Glutamatergic neuron (in vitro differentiated cells): ENCODE measurements around the gene NFKBIL1. TPM values are rescaled to one million over a fixed set of nuclear protein-coding genes. Genes with fewer than 3 reads are reported as not detected.

Source experiments
- DNase-seq: peaks from one replicate; pipeline ENCODE4 v3.0.0; 2022
- H3K27ac Mint-ChIP-seq: one replicate; pipeline ENCODE4 v1.8.0; 2020; ENCODE audit warnings: mild to moderate bottlenecking, mixed read lengths, inconsistent platforms; ENCODE audit not compliant: unreplicated experiment
- H3K27me3 Mint-ChIP-seq: one replicate; pipeline ENCODE4 v1.8.0; 2020; ENCODE audit warnings: mild to moderate bottlenecking, moderate library complexity, mixed read lengths, inconsistent platforms; ENCODE audit not compliant: unreplicated experiment
- H3K36me3 Mint-ChIP-seq: one replicate; pipeline ENCODE4 v1.8.0; 2020; ENCODE audit warnings: mild to moderate bottlenecking, mixed read lengths, inconsistent platforms; ENCODE audit not compliant: unreplicated experiment
- H3K4me1 Mint-ChIP-seq: one replicate; pipeline ENCODE4 v1.8.0; 2020; ENCODE audit warnings: mild to moderate bottlenecking, low read depth, mixed read lengths, inconsistent platforms; ENCODE audit not compliant: unreplicated experiment
- H3K4me3 Mint-ChIP-seq: one replicate; pipeline ENCODE4 v1.8.0; 2020; ENCODE audit warnings: mild to moderate bottlenecking, mixed read lengths, inconsistent platforms; ENCODE audit not compliant: unreplicated experiment
- H3K9me3 Mint-ChIP-seq: one replicate; pipeline ENCODE4 v1.8.0; 2020; ENCODE audit warnings: mild to moderate bottlenecking, moderate library complexity, mixed read lengths, inconsistent platforms; ENCODE audit not compliant: unreplicated experiment
- CTCF ChIP-seq: fragments of 200-600 bp; sonication (generic); IDR thresholded peaks from one replicate; pipeline ENCODE4 v1.5.0; 2021; ENCODE audit not compliant: partially characterized antibody, unreplicated experiment
- total RNA-seq: library from RNA; stranded (reverse); fragmentation: NEBNext Ultra II Directional; extraction: Animal tissue kit (Norgen Biotek cat#: 25700); gene quantifications from one replicate; pipeline ENCODE4 v1.2.1, GENCODE V29; 2021; ENCODE audit not compliant: unreplicated experiment

NFKBIL1 gene
- total RNA-seq, 1 donor from 2014 or later = 29.8 TPM

DNA sequence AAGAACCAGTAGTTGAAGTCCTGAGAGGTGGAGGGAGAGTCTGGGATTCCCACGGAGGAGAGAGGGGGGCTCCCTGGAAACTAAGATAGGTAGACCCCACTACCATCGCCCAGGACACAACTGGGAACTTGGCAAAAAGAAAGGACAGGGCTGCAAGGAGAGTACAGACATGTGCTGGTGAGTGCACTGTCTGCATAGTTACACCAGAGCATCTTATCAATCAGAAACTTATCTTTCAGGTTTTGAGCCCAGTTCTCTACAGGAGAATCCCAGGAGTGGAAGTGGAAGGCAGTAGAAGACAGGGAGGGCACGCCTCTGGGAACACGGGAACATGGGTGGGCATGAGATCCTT, 12.2 kb downstream of the NFKBIL1 start:
- TF ChIP-seq CTCF = no peak
- peaks cover 4% of the 10 kb centered on the region for H3K4me1 Mint-ChIP-seq
- peaks cover 4% of the 10 kb centered on the region for H3K36me3 Mint-ChIP-seq
- H3K4me3 Mint-ChIP-seq = peak overlapping the region; percentile 5
- H3K9me3 Mint-ChIP-seq = peaks cover 6% of the 10 kb centered on the region
- no peak for DNase-seq
- H3K27ac Mint-ChIP-seq = no peak overlapping the region
- H3K27me3 Mint-ChIP-seq = peaks cover 3% of the 10 kb centered on the region

- H3K4me3 Mint-ChIP-seq = peak overlapping the region; percentile 5
- peaks cover 4% of the 10 kb centered on the region for H3K4me1 Mint-ChIP-seq
- H3K36me3 Mint-ChIP-seq = peaks cover 4% of the 10 kb centered on the region
- no peak for DNase-seq
- no peak overlapping the region for H3K27ac Mint-ChIP-seq
- H3K9me3 Mint-ChIP-seq = peaks cover 6% of the 10 kb centered on the region
- H3K27me3 Mint-ChIP-seq = peaks cover 3% of the 10 kb centered on the region
- no peak for TF ChIP-seq CTCF
These were observed 12.7 kb downstream of the NFKBIL1 start for GRCh38 chr6:31559958-31560696.

- peaks cover 6% of the 10 kb centered on the region for H3K9me3 Mint-ChIP-seq
- DNase-seq = no peak
- TF ChIP-seq CTCF = no peak
- H3K27me3 Mint-ChIP-seq = peaks cover 3% of the 10 kb centered on the region
- H3K36me3 Mint-ChIP-seq = peaks cover 4% of the 10 kb centered on the region
- H3K4me1 Mint-ChIP-seq = peaks cover 4% of the 10 kb centered on the region
- no peak overlapping the region for H3K4me3 Mint-ChIP-seq
- no peak overlapping the region for H3K27ac Mint-ChIP-seq
These were observed 13.3 kb downstream of the NFKBIL1 start for GRCh38 chr6:31560697-31561058.

DNA sequence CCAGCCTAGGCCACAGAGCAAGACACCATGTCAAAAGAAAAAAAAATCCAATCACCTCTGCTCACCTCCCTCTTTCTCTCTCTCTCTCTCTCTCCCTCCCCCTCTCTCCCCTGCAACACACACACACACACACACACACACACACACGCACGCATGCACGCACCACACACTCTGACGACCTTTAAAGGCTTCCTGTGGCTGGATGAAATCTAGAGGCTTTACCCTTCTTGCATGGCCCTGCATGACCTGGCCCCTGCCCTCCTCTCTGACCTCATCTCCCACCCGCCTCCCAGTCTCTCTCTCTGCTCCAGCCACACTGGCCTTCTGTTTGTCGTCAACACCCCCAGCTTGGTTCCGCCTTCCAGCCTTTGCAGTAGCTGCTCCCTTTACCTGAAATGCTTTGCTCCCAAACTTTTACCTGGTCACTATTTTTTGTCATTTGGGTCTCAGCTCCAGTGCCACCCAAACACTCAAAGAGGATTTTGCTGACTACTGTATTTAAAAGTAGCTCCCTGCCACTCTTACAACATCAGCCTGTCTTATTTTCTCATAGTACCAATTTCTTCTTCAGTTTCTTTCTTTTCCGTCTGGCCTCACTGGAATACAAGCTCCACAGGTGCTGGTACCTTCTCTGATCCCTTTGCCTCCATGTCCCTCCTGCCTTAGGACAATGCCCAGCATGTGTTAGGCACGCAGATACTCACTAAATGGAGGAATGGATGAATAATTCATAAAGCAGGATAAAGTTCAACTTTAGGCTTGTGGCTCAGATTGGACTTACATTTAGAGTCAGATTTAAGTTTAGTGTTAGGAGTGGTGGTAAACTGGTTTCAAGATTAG, 20.3 kb downstream of the NFKBIL1 start:
- TF ChIP-seq CTCF = no peak
- no peak overlapping the region for H3K27ac Mint-ChIP-seq
- H3K9me3 Mint-ChIP-seq = peaks cover 5% of the 10 kb centered on the region
- H3K4me3 Mint-ChIP-seq = no peak overlapping the region
- H3K36me3 Mint-ChIP-seq = no peaks in the 10 kb centered on the region
- H3K27me3 Mint-ChIP-seq = peaks cover 4% of the 10 kb centered on the region
- H3K4me1 Mint-ChIP-seq = no peaks in the 10 kb centered on the region
- DNase-seq = no peak

GRCh38 chr6:31568537-31568961, 21.1 kb downstream of the NFKBIL1 start:
- no peaks in the 10 kb centered on the region for H3K36me3 Mint-ChIP-seq
- H3K27me3 Mint-ChIP-seq = peaks cover 7% of the 10 kb centered on the region
- H3K9me3 Mint-ChIP-seq = peaks cover 4% of the 10 kb centered on the region

More at GRCh38 chr6:31568537-31568961, 21.1 kb downstream of the NFKBIL1 start:
- TF ChIP-seq CTCF = no peak
- H3K4me1 Mint-ChIP-seq = no peaks in the 10 kb centered on the region
- no peak for DNase-seq
- H3K4me3 Mint-ChIP-seq = no peak overlapping the region
- H3K27ac Mint-ChIP-seq = no peak overlapping the region
